Loucy (cell line): ENCODE data around the gene SP2.

ENCODE experiments used
- H2AFZ ChIP-seq: fragments of 200-600 bp; sonication (generic); 2 replicates; pipeline ENCODE4 v1.6.0; 2016; ENCODE audit warnings: antibody characterized with exemption, mild to moderate bottlenecking, low read length, moderate library complexity
- H3F3A ChIP-seq: fragments of 200-600 bp; 2 replicates; pipeline ENCODE4 v1.6.0; 2016; ENCODE audit warnings: antibody characterized with exemption, low read depth, mild to moderate bottlenecking
- H3K27me3 ChIP-seq: fragments of 200-600 bp; sonication (generic); 2 replicates; pipeline ENCODE4 v1.6.1; 2014; ENCODE audit warnings: low read length, mild to moderate bottlenecking; ENCODE audit not compliant: insufficient read depth, poor library complexity, severe bottlenecking
- H3K36me3 ChIP-seq: fragments of 200-600 bp; sonication (generic); 2 replicates; pipeline ENCODE4 v1.6.1; 2016; ENCODE audit warnings: low read length; ENCODE audit not compliant: insufficient read depth
- H3K4me1 ChIP-seq: fragments of 200-600 bp; sonication (generic); 2 replicates; pipeline ENCODE4 v1.5.1; 2014; ENCODE audit warnings: low read length, mild to moderate bottlenecking; ENCODE audit not compliant: insufficient read depth, poor library complexity, severe bottlenecking
- H3K4me2 ChIP-seq: fragments of 200-600 bp; sonication (generic); 2 replicates; pipeline ENCODE4 v1.6.0; 2014; ENCODE audit warnings: antibody characterized with exemption, low read length, low read depth, mild to moderate bottlenecking; ENCODE audit not compliant: poor library complexity, severe bottlenecking
- H3K4me3 ChIP-seq: fragments of 200-600 bp; sonication (generic); 2 replicates; pipeline ENCODE4 v1.5.1; 2014; ENCODE audit warnings: low read length, mild to moderate bottlenecking, mixed read lengths; ENCODE audit not compliant: poor library complexity, severe bottlenecking
- H3K79me2 ChIP-seq: fragments of 200-600 bp; sonication (generic); 2 replicates; pipeline ENCODE4 v1.6.1; 2014; ENCODE audit warnings: low read length; ENCODE audit not compliant: insufficient read depth
- H3K9ac ChIP-seq: fragments of 200-600 bp; sonication (generic); 2 replicates; pipeline ENCODE4 v1.6.0; 2014; ENCODE audit warnings: mild to moderate bottlenecking, low read depth, low read length, moderate library complexity; ENCODE audit not compliant: poor library complexity, severe bottlenecking
- H3K9me2 ChIP-seq: fragments of 200-600 bp; sonication (generic); replicated peaks from 2 replicates; pipeline ENCODE4 v1.6.1; 2016; ENCODE audit warnings: low read depth, low read length, mixed read lengths
- H3K9me3 ChIP-seq: fragments of 200-600 bp; sonication (generic); 2 replicates; pipeline ENCODE4 v1.6.1; 2014; ENCODE audit warnings: mild to moderate bottlenecking, antibody characterized with exemption, low read length, low read depth; ENCODE audit not compliant: insufficient read depth
- H4K20me1 ChIP-seq: fragments of 200-600 bp; sonication (generic); 2 replicates; pipeline ENCODE4 v1.6.0; 2014; ENCODE audit warnings: antibody characterized with exemption, low read length, mild to moderate bottlenecking; ENCODE audit not compliant: insufficient read depth, poor library complexity, severe bottlenecking
- EZH2phosphoT487 ChIP-seq: fragments of 200-600 bp; IDR thresholded peaks from 2 replicates; pipeline ENCODE4 v1.6.1; 2018; ENCODE audit warnings: antibody characterized with exemption, mild to moderate bottlenecking, moderate library complexity, borderline replicate concordance
- TF ChIP-seq, protein P1 (sequence below): fragments of 200-600 bp; sonication (generic); conservative IDR thresholded peaks from 2 replicates; pipeline ENCODE4 v1.5.1; 2014; ENCODE audit warnings: mild to moderate bottlenecking, antibody characterized with exemption, low read length

The SP2 gene

DNA sequence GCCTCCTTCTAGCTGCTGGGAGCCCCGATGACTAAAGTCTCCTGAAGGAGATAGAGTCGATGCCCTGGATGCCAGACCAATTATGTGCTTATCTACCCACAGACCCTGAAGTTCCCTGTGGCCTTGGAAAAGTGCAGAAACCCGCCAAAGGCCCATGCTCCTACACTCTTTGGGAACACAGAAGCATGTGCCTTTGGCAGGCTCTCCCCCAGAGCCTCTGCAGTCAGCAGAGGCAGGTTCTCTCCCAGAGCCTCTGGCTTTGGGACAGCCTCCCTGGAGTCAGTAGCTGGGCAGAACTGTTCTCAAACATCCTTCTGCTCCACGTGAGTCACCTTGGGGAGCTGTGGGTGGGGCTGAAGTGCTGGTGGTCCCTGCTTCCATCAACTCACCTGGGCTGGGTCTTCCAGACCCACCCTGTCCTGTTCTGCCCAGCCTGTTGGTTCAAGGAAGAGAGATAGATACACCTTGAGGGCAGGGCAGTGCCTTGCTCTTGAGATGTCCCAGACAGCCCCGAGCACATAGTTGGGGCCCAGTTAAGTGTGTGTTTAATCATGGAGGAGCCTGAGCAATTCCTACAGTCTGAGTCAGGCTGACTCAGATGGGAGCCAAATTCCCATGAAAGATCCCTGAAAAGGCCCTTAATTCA is 71.7 kb downstream of the SP2 start:
- Histone ChIP-seq H3F3A (no peaks in the 10 kb centered on the region), H3K4me2 (no peak overlapping the region), H3K27me3 (no peaks in the 10 kb centered on the region), H3K9ac (no peak overlapping the region), H3K4me1 (peaks cover 17% of the 10 kb centered on the region), H2AFZ (no peak overlapping the region), H3K9me2 (no peaks in the 10 kb centered on the region), H3K79me2 (peaks cover 18% of the 10 kb centered on the region), H3K9me3 (no peaks in the 10 kb centered on the region), H3K4me3 (no peak overlapping the region), H4K20me1 (no peaks in the 10 kb centered on the region), H3K36me3 (no peaks in the 10 kb centered on the region)
- TF ChIP-seq, protein P1, sequence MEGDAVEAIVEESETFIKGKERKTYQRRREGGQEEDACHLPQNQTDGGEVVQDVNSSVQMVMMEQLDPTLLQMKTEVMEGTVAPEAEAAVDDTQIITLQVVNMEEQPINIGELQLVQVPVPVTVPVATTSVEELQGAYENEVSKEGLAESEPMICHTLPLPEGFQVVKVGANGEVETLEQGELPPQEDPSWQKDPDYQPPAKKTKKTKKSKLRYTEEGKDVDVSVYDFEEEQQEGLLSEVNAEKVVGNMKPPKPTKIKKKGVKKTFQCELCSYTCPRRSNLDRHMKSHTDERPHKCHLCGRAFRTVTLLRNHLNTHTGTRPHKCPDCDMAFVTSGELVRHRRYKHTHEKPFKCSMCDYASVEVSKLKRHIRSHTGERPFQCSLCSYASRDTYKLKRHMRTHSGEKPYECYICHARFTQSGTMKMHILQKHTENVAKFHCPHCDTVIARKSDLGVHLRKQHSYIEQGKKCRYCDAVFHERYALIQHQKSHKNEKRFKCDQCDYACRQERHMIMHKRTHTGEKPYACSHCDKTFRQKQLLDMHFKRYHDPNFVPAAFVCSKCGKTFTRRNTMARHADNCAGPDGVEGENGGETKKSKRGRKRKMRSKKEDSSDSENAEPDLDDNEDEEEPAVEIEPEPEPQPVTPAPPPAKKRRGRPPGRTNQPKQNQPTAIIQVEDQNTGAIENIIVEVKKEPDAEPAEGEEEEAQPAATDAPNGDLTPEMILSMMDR, result no peak
- TF ChIP-seq EZH2phosphoT487, result no peak

GRCh38 chr17:47968836-47969235 is 72.8 kb downstream of the SP2 start:
- TF ChIP-seq, protein P1, result no peak
- H3K9me2 ChIP-seq, result no peaks in the 10 kb centered on the region
- 0 out of 2 replicates have a peak, but pooled peaks cover 3% of the 10 kb centered on the region for H3F3A ChIP-seq
- H3K79me2 ChIP-seq, result peaks cover 29% of the 10 kb centered on the region
- no peaks in the 10 kb centered on the region for H3K27me3 ChIP-seq
- H4K20me1 ChIP-seq, result no peaks in the 10 kb centered on the region
- no peak overlapping the region for H2AFZ ChIP-seq
- no peaks in the 10 kb centered on the region for H3K9me3 ChIP-seq
- peaks cover 1% of the 10 kb centered on the region; the same call in 1 of the 2 replicates for H3K36me3 ChIP-seq
- H3K4me3 ChIP-seq, result no peak overlapping the region
- H3K9ac ChIP-seq, result no peak overlapping the region
- no peak overlapping the region for H3K4me2 ChIP-seq
- H3K4me1 ChIP-seq, result peaks cover 28% of the 10 kb centered on the region

GRCh38 chr17:47969930-47970724 is 74.1 kb downstream of the SP2 start:
- Histone ChIP-seq H3F3A (0 out of 2 replicates have a peak, but pooled peaks cover 3% of the 10 kb centered on the region), H2AFZ (peak overlapping the region; percentile 96), H3K9ac (peak overlapping the region; percentile 53), H3K27me3 (no peaks in the 10 kb centered on the region), H3K9me3 (no peaks in the 10 kb centered on the region), H3K9me2 (no peaks in the 10 kb centered on the region), H3K4me1 (peaks cover 28% of the 10 kb centered on the region), H3K79me2 (peaks cover 34% of the 10 kb centered on the region), H3K36me3 (peaks cover 9% of the 10 kb centered on the region; the same call in 1 of the 2 replicates), H4K20me1 (no peaks in the 10 kb centered on the region), H3K4me3 (peak overlapping the region; percentile 63), H3K4me2 (peak overlapping the region; percentile 76)
- TF ChIP-seq, protein P1, result no peak
- no peak for TF ChIP-seq EZH2phosphoT487
